Heart left ventricle (tissue), 13 donors: ENCODE results near the gene FAM83B.

Source experiments
- CTCF ChIP-seq, 12 donors: fragments of 200-600 bp; sonication (generic) in 4 of 12; IDR thresholded peaks; one replicate each; pipeline versions ENCODE4 v1.5.0 to v1.8.0; 2018 to 2022; ENCODE audit warnings: antibody characterized with exemption in 12 of 12, mild to moderate bottlenecking in 5 of 12
- POLR2A ChIP-seq, 2 donors: fragments of 450-650 bp; IDR thresholded peaks; one replicate each; pipeline ENCODE4 v1.6.1; 2017; ENCODE audit warnings: antibody characterized with exemption in 2 of 2, mild to moderate bottlenecking in 2 of 2, moderate library complexity in 2 of 2
- donor health status: ischemic (EF 13 %, LVEDD 7.1; RV severe dilation, severe dysfunction).
- donor health status: DM: no; HTN: yes; CAD: no.
- donor health status: DM: no; HTN: no; CAD: no.
- donor health status: ischemic (EF 25% LVEDD 6.9; RV normal size, moderate dysfunction).
- donor health status: ischemic (EF 25% LVEDD 5.7; RV mildly dilated, moderate dysfunction).
- donor health status: ischemic (EF 35%, LVEDD 5.7; RV mildly dilated, moderate dysfunction).
- donor health status: nonischemic (EF 11% LVEDD 7.7; RV severe dilation, severe dysfunction).
- donor health status: DM: yes; HTN: yes; CAD: no.
- donor health status: PGD.
- donor health status: ischemic (EF 29% LVEDD 5.4; RV normal size, mild dysfunction).
- donor health status: nonischemic (EF 23%, LVEDD 6.1; RV moderate dilation, normal function).

GRCh38 chr6:54864272-54864671, 17.7 kb downstream of the FAM83B start:
- TF ChIP-seq CTCF (IDR thresholded peaks at IDR 0.05) (no peak), POLR2A (IDR thresholded peaks at IDR 0.05) (no peak)
